Measurements from ENCODE around the gene MKNK1. TPM values are rescaled to one million over a fixed set of nuclear protein-coding genes. Genes with fewer than 3 reads are reported as not detected.

MKNK1 gene
- total RNA-seq, 1 experiment from 2014 or later = 22.7 TPM

DNA sequence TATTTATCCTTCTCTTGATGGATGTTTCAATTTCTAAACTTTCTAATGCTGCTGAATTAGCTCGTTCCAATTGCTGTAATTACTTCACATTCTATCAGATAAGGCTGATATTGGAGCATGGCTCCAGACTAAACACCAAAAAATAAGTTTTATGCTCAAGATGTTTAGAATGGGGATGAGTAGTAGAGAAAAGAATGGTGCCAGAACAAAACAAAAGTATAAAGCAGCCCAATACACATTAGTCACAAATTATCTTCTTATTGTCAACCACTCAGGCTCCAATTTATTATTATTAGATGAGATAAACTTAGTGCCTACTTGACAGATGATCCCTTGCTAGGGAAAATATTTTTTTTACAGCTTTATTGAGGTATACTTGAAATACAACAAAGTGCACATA lies 42.3 kb upstream of the MKNK1 start:
- no peak for DNase-seq
- no peaks in the 10 kb centered on the region for H3K9me3 Mint-ChIP-seq (ENCODE audit: unreplicated experiment)
- TF ChIP-seq, protein P1, sequence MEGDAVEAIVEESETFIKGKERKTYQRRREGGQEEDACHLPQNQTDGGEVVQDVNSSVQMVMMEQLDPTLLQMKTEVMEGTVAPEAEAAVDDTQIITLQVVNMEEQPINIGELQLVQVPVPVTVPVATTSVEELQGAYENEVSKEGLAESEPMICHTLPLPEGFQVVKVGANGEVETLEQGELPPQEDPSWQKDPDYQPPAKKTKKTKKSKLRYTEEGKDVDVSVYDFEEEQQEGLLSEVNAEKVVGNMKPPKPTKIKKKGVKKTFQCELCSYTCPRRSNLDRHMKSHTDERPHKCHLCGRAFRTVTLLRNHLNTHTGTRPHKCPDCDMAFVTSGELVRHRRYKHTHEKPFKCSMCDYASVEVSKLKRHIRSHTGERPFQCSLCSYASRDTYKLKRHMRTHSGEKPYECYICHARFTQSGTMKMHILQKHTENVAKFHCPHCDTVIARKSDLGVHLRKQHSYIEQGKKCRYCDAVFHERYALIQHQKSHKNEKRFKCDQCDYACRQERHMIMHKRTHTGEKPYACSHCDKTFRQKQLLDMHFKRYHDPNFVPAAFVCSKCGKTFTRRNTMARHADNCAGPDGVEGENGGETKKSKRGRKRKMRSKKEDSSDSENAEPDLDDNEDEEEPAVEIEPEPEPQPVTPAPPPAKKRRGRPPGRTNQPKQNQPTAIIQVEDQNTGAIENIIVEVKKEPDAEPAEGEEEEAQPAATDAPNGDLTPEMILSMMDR (IDR thresholded peaks at IDR 0.05; ENCODE audit: insufficient read depth in 1 of 2, low read depth in 1 of 2, low read length in 1 of 2, severe bottlenecking in 1 of 2, unreplicated experiment in 1 of 2) = no peak
- no peaks in the 10 kb centered on the region for H3K4me1 Mint-ChIP-seq (ENCODE audit: low read depth, unreplicated experiment)
- no peaks in the 10 kb centered on the region for H3K27me3 Mint-ChIP-seq (ENCODE audit: insufficient read depth, unreplicated experiment)
- H3K4me3 Mint-ChIP-seq (ENCODE audit: unreplicated experiment) = no peak overlapping the region
- no peak overlapping the region for H3K27ac Mint-ChIP-seq (ENCODE audit: unreplicated experiment)
- Histone ChIP-seq H3K9me3 (no peaks in the 10 kb centered on the region), H3K36me3 (ENCODE audit: control insufficient read depth, insufficient read depth, low read length) (no peaks in the 10 kb centered on the region), H3K27me3 (replicated peaks; ENCODE audit: control insufficient read depth, insufficient read depth, low read length) (no peaks in the 10 kb centered on the region), H3K4me1 (no peaks in the 10 kb centered on the region), H3K4me3 (ENCODE audit: low read depth, low read length) (no peak overlapping the region)
- peaks cover 20% of the 10 kb centered on the region for H3K36me3 Mint-ChIP-seq (ENCODE audit: insufficient read depth, unreplicated experiment)
- intact Hi-C loops (cut with micrococcal nuclease; ENCODE audit: unreplicated experiment) = no loop called here
- ChIA-PET CTCF (no interaction called here), POLR2A (no interaction called here)
- no TSS peak for BruUV-seq (replicated peaks)

DNA sequence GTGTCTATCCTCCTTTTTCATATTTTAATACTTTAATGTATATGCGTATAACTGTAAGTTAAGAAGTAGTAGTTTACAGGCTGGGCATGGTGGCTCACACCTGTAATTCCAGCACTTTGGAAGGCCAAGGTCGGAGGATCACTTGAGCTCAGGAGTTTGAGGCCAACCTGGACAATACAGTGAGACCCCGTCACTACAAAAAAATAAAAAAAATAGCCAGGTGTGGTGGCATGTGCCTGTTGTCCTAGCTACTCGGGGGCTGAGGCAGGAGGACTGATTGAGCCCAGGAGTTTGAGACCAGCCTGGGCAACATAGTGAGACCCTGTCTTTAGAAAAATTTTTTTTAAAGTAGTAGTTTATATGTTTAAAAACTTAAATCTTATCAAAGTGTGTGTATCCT lies 41.7 kb upstream of the MKNK1 start:
- ChIA-PET CTCF (no interaction called here), POLR2A (no interaction called here)
- H3K27ac Mint-ChIP-seq (ENCODE audit: unreplicated experiment) = no peak overlapping the region
- TF ChIP-seq, protein P1 (IDR thresholded peaks at IDR 0.05; ENCODE audit: insufficient read depth in 1 of 2, low read depth in 1 of 2, low read length in 1 of 2, severe bottlenecking in 1 of 2, unreplicated experiment in 1 of 2) = no peak
- no peak overlapping the region for H3K4me3 Mint-ChIP-seq (ENCODE audit: unreplicated experiment)
- H3K4me3 ChIP-seq (ENCODE audit: low read depth, low read length) = no peak overlapping the region
- peaks cover 21% of the 10 kb centered on the region for H3K36me3 Mint-ChIP-seq (ENCODE audit: insufficient read depth, unreplicated experiment)
- no peaks in the 10 kb centered on the region for H3K36me3 ChIP-seq (ENCODE audit: control insufficient read depth, insufficient read depth, low read length)
- no peaks in the 10 kb centered on the region for H3K4me1 Mint-ChIP-seq (ENCODE audit: low read depth, unreplicated experiment)
- no peaks in the 10 kb centered on the region for H3K27me3 Mint-ChIP-seq (ENCODE audit: insufficient read depth, unreplicated experiment)
- H3K4me1 ChIP-seq = no peaks in the 10 kb centered on the region
- no peaks in the 10 kb centered on the region for H3K27me3 ChIP-seq (replicated peaks; ENCODE audit: control insufficient read depth, insufficient read depth, low read length)
- intact Hi-C loops (cut with micrococcal nuclease; ENCODE audit: unreplicated experiment) = no loop called here
- no peaks in the 10 kb centered on the region for H3K9me3 Mint-ChIP-seq (ENCODE audit: unreplicated experiment)
- no TSS peak for BruUV-seq (replicated peaks)
- DNase-seq = no peak
- no peaks in the 10 kb centered on the region for H3K9me3 ChIP-seq

DNA sequence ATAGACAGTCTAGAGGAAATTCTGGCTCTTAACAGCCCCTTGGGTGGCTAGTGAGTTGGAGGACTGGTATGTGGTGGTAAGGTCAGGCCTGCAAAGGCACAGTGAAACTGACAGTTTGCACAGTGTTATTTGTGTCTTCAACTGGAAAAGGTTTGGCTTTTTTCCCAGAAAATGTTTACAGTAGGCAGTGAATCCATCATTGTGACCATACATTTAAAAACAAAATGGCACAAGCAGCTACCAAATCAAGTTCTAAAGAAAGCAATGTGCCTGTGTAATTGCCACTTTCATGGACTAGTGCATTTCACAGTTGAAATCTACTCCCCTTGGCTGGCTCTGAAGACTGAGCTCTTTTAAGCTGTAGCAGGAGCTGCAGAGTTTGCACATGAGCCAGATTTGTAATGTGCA lies 39.3 kb upstream of the MKNK1 start:
- Mint-ChIP-seq H3K36me3 (ENCODE audit: insufficient read depth, unreplicated experiment) (peaks cover 6% of the 10 kb centered on the region), H3K4me3 (ENCODE audit: unreplicated experiment) (no peak overlapping the region), H3K27me3 (ENCODE audit: insufficient read depth, unreplicated experiment) (no peaks in the 10 kb centered on the region), H3K4me1 (ENCODE audit: low read depth, unreplicated experiment) (peaks cover 10% of the 10 kb centered on the region), H3K27ac (ENCODE audit: unreplicated experiment) (no peak overlapping the region), H3K9me3 (ENCODE audit: unreplicated experiment) (no peaks in the 10 kb centered on the region)
- ChIA-PET POLR2A (no interaction called here), CTCF (no interaction called here)
- TF ChIP-seq, protein P1 (IDR thresholded peaks at IDR 0.05; ENCODE audit: insufficient read depth in 1 of 2, low read depth in 1 of 2, low read length in 1 of 2, severe bottlenecking in 1 of 2, unreplicated experiment in 1 of 2) = no peak
- no peak for DNase-seq
- Histone ChIP-seq H3K9me3 (no peaks in the 10 kb centered on the region), H3K4me1 (no peaks in the 10 kb centered on the region; the same call in 1 of the 2 replicates), H3K36me3 (ENCODE audit: control insufficient read depth, insufficient read depth, low read length) (no peaks in the 10 kb centered on the region), H3K27me3 (replicated peaks; ENCODE audit: control insufficient read depth, insufficient read depth, low read length) (no peaks in the 10 kb centered on the region), H3K4me3 (ENCODE audit: low read depth, low read length) (no peak overlapping the region)
- BruUV-seq (replicated peaks) = no TSS peak
- intact Hi-C loops (cut with micrococcal nuclease; ENCODE audit: unreplicated experiment) = no loop called here
